Tibial nerve (tissue), 4 donors: ENCODE results near the gene LRP1.

Source experiments
- CTCF ChIP-seq, 5 experiments: fragments of 200-600 bp in 3 of 5; fragments of 450-650 bp in 2 of 5; sonication (generic) in 3 of 5; IDR thresholded peaks; one replicate each; pipeline ENCODE4 v1.5.1; 2016 to 2019; ENCODE audit warnings: antibody characterized with exemption in 5 of 5, mild to moderate bottlenecking in 3 of 5, moderate library complexity in 2 of 5
- EP300 ChIP-seq, 2 donors: sonication (generic); formaldehyde crosslinking; IDR thresholded peaks; one replicate each; pipeline ENCODE4 v1.6.1; 2017; ENCODE audit warnings: antibody characterized with exemption in 2 of 2, mild to moderate bottlenecking in 1 of 2
- POLR2A ChIP-seq, 2 donors: fragments of 450-650 bp; IDR thresholded peaks; one replicate each; pipeline ENCODE4 v1.6.1; 2017; ENCODE audit warnings: antibody characterized with exemption in 2 of 2, mild to moderate bottlenecking in 2 of 2, moderate library complexity in 2 of 2

- no peak for TF ChIP-seq CTCF (IDR thresholded peaks at IDR 0.05)
- TF ChIP-seq EP300 (IDR thresholded peaks at IDR 0.05): no peak
- TF ChIP-seq POLR2A (IDR thresholded peaks at IDR 0.05): no peak
Measured at GRCh38 chr12:57216921-57217879, 88.9 kb downstream of the LRP1 start.
